ENCODE results near the gene INTU. TPM values are rescaled to one million over a fixed set of nuclear protein-coding genes. Genes with fewer than 3 reads are reported as not detected.

Gene INTU
- total and polyA plus RNA-seq, 9 of the 15 experiments (the other 6 are each of a cell fraction or from before 2014, with no cell fraction given), result 1.5 to 8.9 (median 3.9) TPM

- Histone ChIP-seq H3K4me3 (no peak overlapping the region), H3K9me1 (ENCODE audit: control insufficient read depth, insufficient read depth, low read length) (no peaks in the 10 kb centered on the region), H3K79me2 (ENCODE audit: control insufficient read depth, insufficient read depth, low read length) (no peaks in the 10 kb centered on the region), H3K36me3 (ENCODE audit: control insufficient read depth, insufficient read depth, low read length) (no peaks in the 10 kb centered on the region), H3K27me3 (ENCODE audit: control insufficient read depth in 2 of 2, insufficient read depth in 2 of 2, low read length in 2 of 2) (no peaks in the 10 kb centered on the region), H3K9ac (ENCODE audit: insufficient read depth in 1 of 2, low read depth in 2 of 2, low read length in 2 of 2) (no peak overlapping the region), H4K20me1 (replicated peaks; ENCODE audit: control insufficient read depth, insufficient read depth, low read length) (no peaks in the 10 kb centered on the region), H2AFZ (ENCODE audit: low read depth, low read length) (no peak overlapping the region), H3K4me2 (ENCODE audit: insufficient read depth, low read length) (no peak overlapping the region), H3K9me3 (replicated peaks; ENCODE audit: control insufficient read depth, insufficient read depth, low read depth, low read length) (no peaks in the 10 kb centered on the region), H3K4me1 (replicated peaks in 1 of 2; ENCODE audit: control insufficient read depth in 2 of 2, insufficient read depth in 2 of 2, low read length in 2 of 2) (no peaks in the 10 kb centered on the region), H3K27ac (ENCODE audit: extremely low read depth, low read depth, low read length) (no peak overlapping the region)
- intact Hi-C loops (cut with micrococcal nuclease), result no loop called here
- no peak for DNase-seq (ENCODE audit: extremely low read depth in 1 of 4, low spot score in 3 of 4)
- BruUV-seq (replicated peaks), result no TSS peak
- ATAC-seq, result peak; percentile 54
- CTCF ChIA-PET (ENCODE audit: low intra/inter-chr PET ratio), result no interaction called here
- WGBS (ENCODE audit: insufficient coverage, low coverage, missing lambda C conversion rate), result 71% methylated on average over 10 of the region's 10 CpGs
- in situ Hi-C loops (cut with MboI), result no loop called here
- POLR2A ChIA-PET, result no interaction called here
- no peak for FAIRE-seq
- TF ChIP-seq PHTF2 (CRISPR knock-in tag; IDR thresholded peaks at IDR 0.05) (no peak), PKNOX1 (IDR thresholded peaks at IDR 0.05) (0 out of 2 replicates have a peak, but pooled peaks have one; percentile 24), ZNF717 (CRISPR knock-in tag; IDR thresholded peaks at IDR 0.05) (no peak), ETS2 (tag; IDR thresholded peaks at IDR 0.05; ENCODE audit: borderline replicate concordance, poor library complexity, severe bottlenecking) (no peak), ZSCAN32 (CRISPR knock-in tag; IDR thresholded peaks at IDR 0.05) (no peak), ETV1 (tag; conservative IDR thresholded peaks at IDR 0.05; ENCODE audit: low read depth) (no peak), HBP1 (CRISPR knock-in tag; IDR thresholded peaks at IDR 0.05) (no peak), RUNX1 (IDR thresholded peaks at IDR 0.05; ENCODE audit: low read depth) (no peak), LCOR (CRISPR knock-in tag; IDR thresholded peaks at IDR 0.05) (no peak), ZKSCAN3 (CRISPR knock-in tag; IDR thresholded peaks at IDR 0.05) (no peak), MAFK (IDR thresholded peaks at IDR 0.05; ENCODE audit: low read length) (0 out of 2 replicates have a peak, but pooled peaks have one; percentile 4), ZNF695 (CRISPR knock-in tag; IDR thresholded peaks at IDR 0.05) (no peak), PBX2 (CRISPR knock-in tag; IDR thresholded peaks at IDR 0.05; ENCODE audit: low read depth) (no peak), PBX2 (tag; conservative IDR thresholded peaks at IDR 0.05; ENCODE audit: low read depth) (peak; percentile 66), RBFOX2 (IDR thresholded peaks at IDR 0.05; ENCODE audit: low read depth, low read length) (no peak), ZBTB26 (CRISPR knock-in tag; IDR thresholded peaks at IDR 0.05) (no peak)
These were observed 140.3 kb downstream of the INTU start for GRCh38 chr4:127772769-127773671.
